Heart right ventricle (tissue), 16 donors: ENCODE data around the gene RSRC2. TPM values are rescaled to one million over a fixed set of nuclear protein-coding genes. Genes with fewer than 3 reads are reported as not detected.

ENCODE experiments used
- ATAC-seq, 8 donors: fragments of 200-7000 bp; cut with Tn5 transposase; one replicate each; pipeline ENCODE4 v1.9.1; 2020; ENCODE audit warnings: mild to moderate bottlenecking in 8 of 8, moderate library complexity in 8 of 8, moderate number of reproducible peaks in 1 of 8
- DNase-seq, 2 donors: peaks; one replicate each; pipeline ENCODE4 v3.0.0-alpha.2; 2020
- H3K27ac ChIP-seq, 10 donors: fragments of 200-600 bp; sonication (generic) in 2 of 10; one replicate each; pipeline versions ENCODE4 v1.5.0 to v1.8.0; 2020 to 2022; ENCODE audit warnings: mild to moderate bottlenecking in 3 of 10
- H3K27me3 ChIP-seq, 7 donors: fragments of 200-600 bp; one replicate each; pipeline ENCODE4 v1.8.0; 2021 to 2022; ENCODE audit warnings: mild to moderate bottlenecking in 2 of 7
- H3K36me3 ChIP-seq, 9 donors: fragments of 200-600 bp; sonication (generic) in 1 of 9; one replicate each; pipeline versions ENCODE4 v1.5.0 to v1.8.0; 2020 to 2022; ENCODE audit warnings: mild to moderate bottlenecking in 2 of 9
- H3K4me1 ChIP-seq, 9 donors: fragments of 200-600 bp; sonication (generic) in 1 of 9; one replicate each; pipeline versions ENCODE4 v1.5.0 to v1.8.0; 2020 to 2022; ENCODE audit warnings: mild to moderate bottlenecking in 4 of 9
- H3K4me3 ChIP-seq, 10 donors: fragments of 200-600 bp; sonication (generic) in 2 of 10; one replicate each; pipeline versions ENCODE4 v1.5.0 to v1.8.0; 2020 to 2022; ENCODE audit warnings: mild to moderate bottlenecking in 7 of 10, moderate library complexity in 2 of 10
- H3K9me3 ChIP-seq, 11 donors: fragments of 200-600 bp in 10 of 11; sonication (generic) in 2 of 11; one replicate each; pipeline versions ENCODE4 v1.5.0 to v1.8.0; 2013 to 2022; ENCODE audit warnings: mild to moderate bottlenecking in 2 of 11, control low read depth in 1 of 11, moderate library complexity in 1 of 11
- WGBS, 2 donors: extraction: QIAGEN DNeasy Blood & Tissue Kit; methylation state at CpG; one replicate each; pipeline ENCODE4 v1.1.7; 2013; ENCODE audit warnings: inconsistent platforms in 1 of 2; 5-methylcytosine and 5-hydroxymethylcytosine counted together
- intact Hi-C, 10 donors: fragments of 100-400 bp; cut with DNase I; formaldehyde crosslinking; loops; one replicate each; pipeline versions ENCODE4 v1.11.1 to v1.14.2; 2022
- polyA plus RNA-seq, 2 donors: library from polyadenylated mRNA; stranded (reverse); fragments of 200-250 nt; gene quantifications; one replicate each; pipeline ENCODE4 v1.2.3, GENCODE V29; 2013
- total RNA-seq, 10 donors: library from RNA; stranded (reverse); fragmentation: NEBNext Ultra II Directional in 3 of 10; extraction: Animal tissue kit (Norgen Biotek cat#: 25700) in 3 of 10; gene quantifications; one replicate each; pipeline versions ENCODE4 v1.2.1 to v1.2.4, GENCODE V29; 2021 to 2023
- TF ChIP-seq, protein P1 (sequence below), 9 donors: fragments of 200-600 bp; sonication (generic) in 2 of 9; IDR thresholded peaks; one replicate each; pipeline versions ENCODE4 v1.5.0 to v1.8.0; 2021 to 2022; ENCODE audit warnings: antibody characterized with exemption in 9 of 9, mild to moderate bottlenecking in 5 of 9, moderate library complexity in 1 of 9
- donor health status: Arrhythmogenic right ventricular cardiomyopathy.
- donor health status: ischemic (EF 13 %, LVEDD 7.1; RV severe dilation, severe dysfunction).
- donor health status: healthy with polysubstance abuse.
- donor health status: DM: no; HTN: yes; CAD: no.
- donor health status: DM: no; HTN: no; CAD: no.
- donor health status: ischemic (EF 25% LVEDD 6.9; RV normal size, moderate dysfunction).
- donor health status: ischemic (EF 25% LVEDD 5.7; RV mildly dilated, moderate dysfunction).
- donor health status: healthy.
- donor health status: DM: yes; HTN: yes; CAD: no.
- donor health status: Ischemic cardiomyopathy.
- donor health status: ischemic (EF 35%, LVEDD 5.7; RV mildly dilated, moderate dysfunction).
- donor health status: nonischemic (EF 11% LVEDD 7.7; RV severe dilation, severe dysfunction).
- donor health status: DM: yes; HTN: yes; CAD: no.
- donor health status: PGD.
- donor health status: ischemic (EF 29% LVEDD 5.4; RV normal size, mild dysfunction).
- donor health status: nonischemic (EF 23%, LVEDD 6.1; RV moderate dilation, normal function).

The RSRC2 gene
- total and polyA plus RNA-seq, 12 donors, result 31.3 to 48.9 (median 40.6) TPM

DNA sequence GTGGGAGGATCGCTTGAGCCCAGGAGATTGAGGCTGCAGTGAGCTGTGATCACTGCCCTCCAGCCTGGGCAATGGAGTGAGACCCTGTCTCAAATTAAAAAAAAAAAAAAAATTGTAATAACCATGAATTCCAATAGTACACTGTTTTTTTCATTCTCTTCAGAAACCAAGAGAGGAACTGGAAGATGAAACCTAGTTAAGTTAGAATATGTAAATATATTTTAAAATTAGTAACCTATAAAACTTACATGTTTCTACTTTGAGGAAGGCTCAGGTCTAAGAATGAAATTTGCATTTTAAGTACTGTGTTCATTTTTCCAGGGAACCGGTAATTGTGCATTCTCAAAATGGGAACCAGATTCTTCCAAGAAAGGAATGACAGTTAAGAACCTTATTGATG is 19.1 kb upstream of the RSRC2 start:
- TF ChIP-seq, protein P1, sequence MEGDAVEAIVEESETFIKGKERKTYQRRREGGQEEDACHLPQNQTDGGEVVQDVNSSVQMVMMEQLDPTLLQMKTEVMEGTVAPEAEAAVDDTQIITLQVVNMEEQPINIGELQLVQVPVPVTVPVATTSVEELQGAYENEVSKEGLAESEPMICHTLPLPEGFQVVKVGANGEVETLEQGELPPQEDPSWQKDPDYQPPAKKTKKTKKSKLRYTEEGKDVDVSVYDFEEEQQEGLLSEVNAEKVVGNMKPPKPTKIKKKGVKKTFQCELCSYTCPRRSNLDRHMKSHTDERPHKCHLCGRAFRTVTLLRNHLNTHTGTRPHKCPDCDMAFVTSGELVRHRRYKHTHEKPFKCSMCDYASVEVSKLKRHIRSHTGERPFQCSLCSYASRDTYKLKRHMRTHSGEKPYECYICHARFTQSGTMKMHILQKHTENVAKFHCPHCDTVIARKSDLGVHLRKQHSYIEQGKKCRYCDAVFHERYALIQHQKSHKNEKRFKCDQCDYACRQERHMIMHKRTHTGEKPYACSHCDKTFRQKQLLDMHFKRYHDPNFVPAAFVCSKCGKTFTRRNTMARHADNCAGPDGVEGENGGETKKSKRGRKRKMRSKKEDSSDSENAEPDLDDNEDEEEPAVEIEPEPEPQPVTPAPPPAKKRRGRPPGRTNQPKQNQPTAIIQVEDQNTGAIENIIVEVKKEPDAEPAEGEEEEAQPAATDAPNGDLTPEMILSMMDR (IDR thresholded peaks at IDR 0.05), result no peak
- H3K9me3 ChIP-seq, result no peaks in the 10 kb centered on the region
- intact Hi-C loops, result no loop called here
- no peak overlapping the region for H3K4me3 ChIP-seq
- H3K4me1 ChIP-seq, result no peaks in the 10 kb centered on the region
- DNase-seq (no peak), ATAC-seq (no peak)
- 99 to 100% methylated on average over 2 of the region's 2 CpGs for WGBS, 2 donors
- H3K36me3 ChIP-seq, result peaks cover 0 to 91% (median 5%) of the 10 kb centered on the region in 9 donors
- no peaks in the 10 kb centered on the region for H3K27me3 ChIP-seq
- no peak overlapping the region for H3K27ac ChIP-seq

GRCh38 chr12:122544537-122544936 is 17.8 kb upstream of the RSRC2 start:
- no peaks in the 10 kb centered on the region for H3K9me3 ChIP-seq
- no peak overlapping the region for H3K27ac ChIP-seq
- DNase-seq (no peak), ATAC-seq (no peak)
- WGBS, 2 donors, result 95 to 98% methylated on average over 2 of the region's 2 CpGs
- intact Hi-C loops, result no loop called here
- TF ChIP-seq, protein P1 (IDR thresholded peaks at IDR 0.05), result no peak
- H3K36me3 ChIP-seq, result peaks cover 0 to 85% (median 5%) of the 10 kb centered on the region in 9 donors
- no peaks in the 10 kb centered on the region for H3K27me3 ChIP-seq
- H3K4me1 ChIP-seq, result no peaks in the 10 kb centered on the region
- H3K4me3 ChIP-seq, result no peak overlapping the region

GRCh38 chr12:122538496-122538895 is 11.8 kb upstream of the RSRC2 start:
- H3K9me3 ChIP-seq, result no peaks in the 10 kb centered on the region
- H3K4me3 ChIP-seq, result no peak overlapping the region
- H3K27ac ChIP-seq, result no peak overlapping the region
- DNase-seq (no peak), ATAC-seq (no peak)
- no peaks in the 10 kb centered on the region for H3K27me3 ChIP-seq
- H3K4me1 ChIP-seq, result no peaks in the 10 kb centered on the region
- TF ChIP-seq, protein P1 (IDR thresholded peaks at IDR 0.05), result no peak
- intact Hi-C loops, result no loop called here
- H3K36me3 ChIP-seq, result peaks cover 0 to 73% (median 0%) of the 10 kb centered on the region in 9 donors
- WGBS, 2 donors, result 94 to 97% methylated on average over 5 of the region's 5 CpGs

DNA sequence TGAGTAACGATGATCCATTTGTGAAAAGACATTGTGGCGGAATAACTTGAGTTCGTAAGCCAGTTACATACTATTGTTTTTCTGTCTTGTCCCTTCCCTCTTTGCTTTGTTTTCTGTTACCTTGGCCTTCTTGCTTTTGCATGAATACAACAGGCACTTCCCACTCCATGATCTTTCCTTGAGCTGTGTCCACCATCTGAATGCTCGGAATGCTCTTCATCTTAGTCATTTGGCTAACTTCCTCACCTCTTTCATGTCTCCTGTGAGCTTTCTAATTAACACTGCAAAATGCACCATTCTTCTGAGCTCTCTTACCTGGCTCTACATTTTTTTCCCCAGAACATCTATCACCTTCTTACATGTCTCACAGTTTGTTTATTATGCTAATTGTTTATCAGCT is 10.3 kb upstream of the RSRC2 start:
- no peak for ATAC-seq
- no peaks in the 10 kb centered on the region for H3K4me1 ChIP-seq

More for the DNA sequence above, 10.3 kb upstream of the RSRC2 start:
- Histone ChIP-seq H3K9me3 (no peaks in the 10 kb centered on the region), H3K4me3 (no peak overlapping the region), H3K27me3 (no peaks in the 10 kb centered on the region), H3K27ac (no peak overlapping the region), H3K36me3 (peaks cover 0 to 73% (median 0%) of the 10 kb centered on the region in 9 donors)
- TF ChIP-seq, protein P1 (IDR thresholded peaks at IDR 0.05), result no peak
- WGBS, 2 donors, result 94 to 98% methylated on average over 4 of the region's 4 CpGs
- DNase-seq, result no peak
- intact Hi-C loops, result no loop called here
